Natural killer cell treated with Interleukin-12 subunit alpha and Interleukin-12 subunit beta and Interleukin-15 and Interleukin-18, amount 100 ng/mL, for 72 hours (primary cell): ENCODE data around the gene SLIRP. TPM values are rescaled to one million over a fixed set of nuclear protein-coding genes. Genes with fewer than 3 reads are reported as not detected.
"Not testable (repeated sequence)": the region's sequence is repeated elsewhere in the genome, so short reads cannot be mapped to it uniquely, and the experiment has no call there.

Experiments
- ATAC-seq, 2 donors: fragments of 150-1000 bp; cut with Tn5 transposase in 1 of 2; sonication (Bioruptor Pico), chemical (Tn5 transposase) in 1 of 2; 2 replicates each; pipeline ENCODE4 v1.10.0; 2021
- DNase-seq: peaks from one replicate; pipeline ENCODE4 v3.0.0; 2022; ENCODE audit warnings: low spot score
- H3K27ac Mint-ChIP-seq, 2 donors: 1 replicate in 1 of 2; 2 replicates in 1 of 2; pipeline ENCODE4 v1.8.0; 2022; ENCODE audit warnings: mixed read lengths in 2 of 2, mild to moderate bottlenecking in 1 of 2, moderate library complexity in 1 of 2
- H3K27me3 Mint-ChIP-seq, 2 donors: 1 replicate in 1 of 2; 2 replicates in 1 of 2; pipeline ENCODE4 v1.8.0; 2022; ENCODE audit warnings: mixed read lengths in 2 of 2
- H3K36me3 Mint-ChIP-seq: one replicate; pipeline ENCODE4 v1.8.0; 2022; ENCODE audit warnings: mixed read lengths
- H3K4me1 Mint-ChIP-seq, 2 donors: 1 replicate in 1 of 2; 2 replicates in 1 of 2; pipeline ENCODE4 v1.8.0; 2022; ENCODE audit warnings: low read depth in 2 of 2, mixed read lengths in 2 of 2, mild to moderate bottlenecking in 1 of 2
- H3K4me3 Mint-ChIP-seq: one replicate; pipeline ENCODE4 v1.8.0; 2022; ENCODE audit warnings: mixed read lengths
- H3K9me3 Mint-ChIP-seq: 2 replicates; pipeline ENCODE4 v1.8.0; 2022; ENCODE audit warnings: mixed read lengths
- total RNA-seq, 2 donors: library from RNA; stranded (reverse); gene quantifications; one replicate each; pipeline ENCODE4 v1.2.3, GENCODE V29; 2022

The SLIRP gene
- total RNA-seq: 10 to 100 TPM; 77.6 to 98.3 TPM

DNA sequence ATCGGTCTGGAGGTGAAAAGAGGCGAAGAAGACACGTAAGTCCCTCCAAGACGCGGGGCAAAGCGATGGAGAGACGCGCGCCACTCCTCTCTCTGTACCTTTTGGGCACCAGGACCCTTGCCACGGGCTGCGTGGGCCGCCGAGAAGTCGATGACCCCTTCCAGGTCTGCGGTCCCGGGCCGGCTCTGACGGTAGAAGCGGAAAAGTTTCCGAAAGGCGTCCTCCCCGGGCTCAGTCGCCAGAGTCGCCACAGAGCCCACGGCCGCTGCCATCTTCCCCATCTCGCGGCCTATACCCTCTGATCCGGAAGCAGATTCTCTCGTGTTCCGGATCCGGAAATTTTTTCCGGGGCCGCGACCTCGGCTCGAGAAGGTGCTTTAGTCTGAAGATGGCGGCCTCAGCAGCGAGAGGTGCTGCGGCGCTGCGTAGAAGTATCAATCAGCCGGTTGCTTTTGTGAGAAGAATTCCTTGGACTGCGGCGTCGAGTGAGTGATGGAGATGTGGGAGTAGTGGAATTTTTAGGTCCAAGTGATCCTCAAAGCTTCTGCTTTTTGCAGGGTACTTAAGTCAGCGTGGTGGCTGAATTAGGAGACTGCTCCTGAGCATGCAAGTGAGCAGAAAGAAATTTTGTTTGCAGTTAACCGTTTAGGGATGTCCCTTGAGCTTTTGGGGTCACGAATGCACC lies at the start of gene SLIRP, which contains the start of gene ALKBH1:
TSS of gene SLIRP (plus strand) at position 380 of the 685 bp plus-strand sequence. CDS start at position 389, 9 bp downstream.
TSS of gene ALKBH1 (minus strand) at position 300 of the 685 bp plus-strand sequence. CDS start at position 281, 19 bp downstream.
- H3K4me3 Mint-ChIP-seq: peak within 1 kb of the TSS; percentile 98
- H3K27me3 Mint-ChIP-seq: no peaks in the 10 kb centered on the region
- DNase-seq (peak; percentile 89), ATAC-seq (peak; percentile 98 to 99)
- H3K4me1 Mint-ChIP-seq: peaks cover 36 to 37% of the 10 kb centered on the region in 2 donors
- H3K9me3 Mint-ChIP-seq: no peaks in the 10 kb centered on the region
- peak within 1 kb of the TSS; percentile 75 to 95 for H3K27ac Mint-ChIP-seq
- peaks cover 20% of the 10 kb centered on the region for H3K36me3 Mint-ChIP-seq

DNA sequence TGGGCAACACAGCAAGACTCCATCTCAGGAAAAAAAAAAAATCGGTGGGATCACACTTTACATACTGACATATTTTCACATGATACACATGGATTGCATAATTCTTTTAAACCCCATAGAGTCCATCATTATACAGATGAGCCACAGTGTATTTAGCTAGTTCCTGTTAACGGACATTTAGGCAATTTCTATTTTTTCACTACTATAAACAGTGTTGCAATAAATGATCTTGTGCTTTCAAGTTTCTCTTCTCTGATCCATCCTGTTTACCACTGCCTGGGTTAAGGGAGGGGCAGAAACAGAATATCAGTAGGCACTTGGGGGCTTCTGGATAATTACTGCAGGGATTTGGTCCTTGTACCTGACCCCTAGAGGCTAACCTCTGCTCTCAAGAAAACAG lies 48.1 kb upstream of the SLIRP start:
- Mint-ChIP-seq H3K4me1 (peaks cover 0 to 5% of the 10 kb centered on the region in 2 donors), H3K4me3 (no peak overlapping the region), H3K27me3 (no peaks in the 10 kb centered on the region), H3K9me3 (no peaks in the 10 kb centered on the region), H3K27ac (no peak overlapping the region), H3K36me3 (no peaks in the 10 kb centered on the region)
- DNase-seq (no peak), ATAC-seq (no peak)

DNA sequence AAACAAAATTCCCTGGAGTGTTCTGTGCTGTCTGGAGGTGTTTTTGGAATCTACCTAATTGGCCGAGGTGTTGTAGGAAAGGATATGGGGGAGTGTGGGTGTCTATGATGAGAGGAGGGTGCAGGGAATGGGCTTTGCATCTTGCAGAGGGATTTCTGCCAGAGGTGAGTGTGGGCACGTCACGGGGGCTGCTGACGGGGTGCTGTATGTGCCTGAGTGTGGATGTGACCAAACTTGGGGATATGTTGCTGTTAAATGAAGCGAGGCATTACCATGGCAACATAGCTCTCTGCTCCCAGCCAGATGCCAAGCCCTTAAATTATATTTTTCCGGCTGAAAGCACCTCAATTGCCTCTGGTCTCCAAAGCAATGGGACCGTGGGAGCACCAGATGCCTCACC lies 47.1 kb upstream of the SLIRP start:
- no peaks in the 10 kb centered on the region for H3K36me3 Mint-ChIP-seq
- no peaks in the 10 kb centered on the region for H3K9me3 Mint-ChIP-seq
- no peaks in the 10 kb centered on the region for H3K27me3 Mint-ChIP-seq
- H3K27ac Mint-ChIP-seq: no peak overlapping the region
- H3K4me1 Mint-ChIP-seq: peaks cover 0 to 5% of the 10 kb centered on the region in 2 donors
- DNase-seq (no peak), ATAC-seq (no peak)
- no peak overlapping the region for H3K4me3 Mint-ChIP-seq

DNA sequence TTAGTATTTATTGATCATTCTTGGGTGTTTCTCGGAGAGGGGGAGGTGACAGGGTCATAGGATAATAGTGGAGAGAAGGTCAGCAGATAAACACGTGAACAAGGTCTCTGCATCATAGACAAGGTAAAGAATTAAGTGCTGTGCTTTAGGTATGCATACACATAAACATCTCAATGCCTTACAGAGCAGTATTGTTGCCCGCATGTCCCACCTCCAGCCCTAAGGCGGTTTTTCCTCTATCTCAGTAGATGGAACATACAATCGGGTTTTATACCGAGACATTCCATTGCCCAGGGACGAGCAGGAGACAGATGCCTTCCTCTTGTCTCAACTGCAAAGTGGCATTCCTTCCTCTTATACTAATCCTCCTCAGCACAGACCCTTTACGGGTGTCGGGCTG lies 46.3 kb upstream of the SLIRP start:
- not testable (repeated sequence) for H3K9me3 Mint-ChIP-seq, H3K27ac Mint-ChIP-seq, ATAC-seq, H3K36me3 Mint-ChIP-seq, DNase-seq, H3K4me3 Mint-ChIP-seq, H3K4me1 Mint-ChIP-seq, H3K27me3 Mint-ChIP-seq

DNA sequence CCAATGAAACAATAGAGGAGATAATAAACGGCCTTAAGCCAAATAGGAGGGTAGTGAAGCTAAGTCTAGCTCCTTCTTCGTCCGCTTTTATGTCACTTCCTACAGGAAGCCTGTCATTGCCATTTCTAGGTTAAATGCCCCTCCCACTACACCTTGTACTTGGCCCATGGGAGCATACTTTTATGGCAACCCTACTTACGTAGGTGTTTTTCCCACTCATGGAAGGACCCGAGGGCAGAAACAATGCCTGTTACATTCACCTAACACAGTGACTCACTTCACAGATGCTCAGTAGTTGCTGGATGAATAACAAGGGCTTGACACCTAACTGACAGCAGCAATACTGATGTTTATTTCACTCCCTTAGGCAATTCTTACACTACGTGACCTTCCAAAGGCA lies 44.6 kb upstream of the SLIRP start:
- no peak overlapping the region for H3K27ac Mint-ChIP-seq
- ATAC-seq (no peak), DNase-seq (no peak)
- H3K27me3 Mint-ChIP-seq: no peaks in the 10 kb centered on the region
- peaks cover 0 to 9% of the 10 kb centered on the region in 2 donors for H3K4me1 Mint-ChIP-seq
- no peak overlapping the region for H3K4me3 Mint-ChIP-seq
- H3K36me3 Mint-ChIP-seq: no peaks in the 10 kb centered on the region
- no peaks in the 10 kb centered on the region for H3K9me3 Mint-ChIP-seq

DNA sequence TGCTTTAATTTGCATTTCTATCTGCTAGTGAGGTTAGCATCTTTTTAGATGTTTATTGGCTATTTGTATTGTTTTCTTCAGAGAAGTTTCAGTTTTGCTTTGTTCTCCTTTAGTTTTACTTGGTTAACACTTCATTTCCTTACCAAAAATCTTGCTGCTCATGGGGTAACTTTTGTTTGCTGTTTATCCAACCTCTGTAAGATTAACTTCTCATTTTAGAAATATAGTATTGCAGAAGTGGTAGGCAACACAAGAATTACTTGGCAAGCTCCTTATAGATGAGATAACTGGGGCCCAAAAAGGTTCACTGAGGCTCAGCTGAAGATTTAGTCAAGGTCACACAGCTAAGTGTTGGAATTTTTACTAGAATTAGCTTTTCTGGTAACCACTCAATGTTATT lies 40.6 kb upstream of the SLIRP start:
- ATAC-seq (no peak), DNase-seq (no peak)
- H3K9me3 Mint-ChIP-seq: no peaks in the 10 kb centered on the region
- no peak overlapping the region for H3K4me3 Mint-ChIP-seq
- peaks cover 0 to 9% of the 10 kb centered on the region in 2 donors for H3K4me1 Mint-ChIP-seq
- H3K27me3 Mint-ChIP-seq: no peaks in the 10 kb centered on the region
- no peak overlapping the region for H3K27ac Mint-ChIP-seq
- no peaks in the 10 kb centered on the region for H3K36me3 Mint-ChIP-seq

DNA sequence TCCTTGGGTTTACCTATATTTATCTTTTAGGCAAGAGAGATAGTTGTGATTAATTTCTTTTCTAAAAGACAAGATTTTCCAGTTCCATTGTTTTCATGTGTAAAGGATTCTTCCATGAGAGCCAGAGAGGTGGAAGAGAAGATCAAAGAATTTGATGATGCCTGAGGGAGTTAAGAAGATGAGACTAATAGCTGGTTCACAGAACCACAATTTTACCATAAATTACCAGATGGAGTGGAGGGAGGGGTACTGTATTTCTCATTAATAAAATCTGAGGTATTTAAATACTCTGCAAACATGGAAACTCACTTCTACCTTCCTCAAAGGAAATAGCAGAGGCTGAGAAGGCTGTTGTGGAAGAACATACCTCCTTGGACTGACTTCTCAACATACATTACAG lies 34.7 kb upstream of the SLIRP start:
- H3K27ac Mint-ChIP-seq: no peak overlapping the region
- H3K9me3 Mint-ChIP-seq: no peaks in the 10 kb centered on the region
- no peaks in the 10 kb centered on the region for H3K27me3 Mint-ChIP-seq
- H3K4me3 Mint-ChIP-seq: no peak overlapping the region
- DNase-seq: no peak
- peaks cover 15% of the 10 kb centered on the region for H3K36me3 Mint-ChIP-seq
- ATAC-seq: no peak
- H3K4me1 Mint-ChIP-seq: no peaks in the 10 kb centered on the region

DNA sequence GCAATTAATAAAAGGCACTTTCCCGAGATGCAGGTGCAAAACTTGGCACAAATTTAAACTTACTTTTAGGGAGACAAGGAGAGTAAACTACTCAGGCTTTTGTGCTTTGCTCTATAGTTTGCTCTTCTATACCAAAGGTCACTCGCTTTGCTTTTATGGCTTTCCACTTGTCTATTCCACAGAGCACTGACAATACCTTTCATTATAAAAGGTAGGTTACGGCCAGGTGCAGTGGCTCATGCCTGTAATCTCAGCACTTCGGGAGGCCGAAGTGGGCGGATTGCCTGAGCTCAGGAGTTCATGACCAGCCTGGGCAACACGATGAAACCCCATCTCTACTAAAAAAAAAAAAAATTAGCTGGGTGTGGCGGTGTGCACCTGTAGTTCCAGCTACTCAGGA lies 33.0 kb upstream of the SLIRP start:
- Mint-ChIP-seq H3K9me3 (no peaks in the 10 kb centered on the region), H3K36me3 (peaks cover 15% of the 10 kb centered on the region), H3K4me3 (no peak overlapping the region), H3K4me1 (no peaks in the 10 kb centered on the region), H3K27ac (no peak overlapping the region), H3K27me3 (no peaks in the 10 kb centered on the region)
- ATAC-seq (no peak), DNase-seq (no peak)

DNA sequence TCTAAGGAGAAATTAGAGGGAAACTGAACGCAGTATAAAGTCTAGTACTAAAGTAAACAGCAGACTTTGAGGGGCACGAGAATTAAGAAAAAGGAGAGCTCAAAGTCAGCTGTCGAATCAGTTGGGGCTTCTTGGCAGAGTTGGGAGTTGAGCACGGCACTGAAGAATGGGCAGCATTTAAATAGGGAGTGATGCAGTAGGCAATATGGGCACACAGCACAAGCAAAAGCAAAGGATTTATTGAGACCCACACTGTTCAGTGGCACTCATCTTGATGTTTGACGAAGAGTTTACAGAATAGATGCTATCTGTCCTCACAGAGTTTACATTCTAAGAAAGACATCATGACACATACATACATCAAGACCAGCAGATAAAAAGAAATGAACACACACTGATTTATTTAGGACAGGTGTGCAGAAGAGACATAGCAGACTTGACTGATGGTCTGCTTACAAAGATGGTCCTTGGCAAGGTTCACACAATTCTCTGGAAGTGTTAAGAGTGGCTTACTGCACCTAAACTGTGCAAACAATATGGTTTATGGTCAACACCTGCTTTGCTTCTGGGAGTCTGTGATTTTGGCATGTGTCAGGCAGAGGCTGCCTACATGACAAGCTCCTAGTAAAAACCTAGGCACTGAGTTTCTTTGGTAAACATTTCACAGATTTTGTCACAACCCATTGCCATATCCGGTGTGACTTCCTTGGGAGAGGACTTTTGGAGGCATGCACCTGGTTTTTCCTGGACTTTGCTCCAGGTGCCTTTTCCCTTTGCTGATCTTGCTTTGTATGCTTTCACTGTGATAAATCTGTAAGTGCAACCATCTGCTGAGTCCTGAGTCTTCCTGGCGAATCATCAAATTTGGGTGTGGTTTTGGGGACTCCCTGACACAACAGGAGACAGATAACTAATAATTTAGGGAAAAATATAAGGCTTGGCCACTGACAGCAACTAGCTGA lies 26.4 kb upstream of the SLIRP start:
- DNase-seq: no peak
- Mint-ChIP-seq H3K27ac (no peak overlapping the region), H3K27me3 (no peaks in the 10 kb centered on the region), H3K9me3 (no peaks in the 10 kb centered on the region), H3K4me1 (peaks cover 0 to 3% of the 10 kb centered on the region in 2 donors), H3K36me3 (no peaks in the 10 kb centered on the region), H3K4me3 (no peak overlapping the region)
- no peak for ATAC-seq

DNA sequence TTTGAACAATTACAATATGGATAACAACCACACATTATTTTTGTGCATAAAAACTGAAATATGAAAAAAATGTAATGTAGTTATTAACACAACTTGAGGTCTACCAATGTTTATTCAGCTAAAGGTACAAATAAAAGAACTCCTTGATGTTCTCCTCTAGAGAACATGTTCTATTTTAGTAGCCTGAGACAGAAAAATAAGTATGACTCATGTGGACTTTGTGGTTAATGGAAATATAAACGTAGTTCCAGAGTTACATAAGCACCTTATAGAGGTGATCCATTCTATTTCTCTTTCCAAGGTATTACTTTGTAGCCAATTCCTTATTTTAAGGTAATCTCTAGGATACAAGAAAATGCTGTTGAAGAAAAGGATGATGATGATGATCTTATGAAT lies 25.7 kb upstream of the SLIRP start:
- H3K4me3 Mint-ChIP-seq: no peak overlapping the region
- H3K36me3 Mint-ChIP-seq: peaks cover 5% of the 10 kb centered on the region
- no peaks in the 10 kb centered on the region for H3K27me3 Mint-ChIP-seq
- no peak overlapping the region for H3K27ac Mint-ChIP-seq
- no peaks in the 10 kb centered on the region for H3K9me3 Mint-ChIP-seq
- ATAC-seq (no peak), DNase-seq (no peak)
- H3K4me1 Mint-ChIP-seq: peaks cover 0 to 3% of the 10 kb centered on the region in 2 donors

DNA sequence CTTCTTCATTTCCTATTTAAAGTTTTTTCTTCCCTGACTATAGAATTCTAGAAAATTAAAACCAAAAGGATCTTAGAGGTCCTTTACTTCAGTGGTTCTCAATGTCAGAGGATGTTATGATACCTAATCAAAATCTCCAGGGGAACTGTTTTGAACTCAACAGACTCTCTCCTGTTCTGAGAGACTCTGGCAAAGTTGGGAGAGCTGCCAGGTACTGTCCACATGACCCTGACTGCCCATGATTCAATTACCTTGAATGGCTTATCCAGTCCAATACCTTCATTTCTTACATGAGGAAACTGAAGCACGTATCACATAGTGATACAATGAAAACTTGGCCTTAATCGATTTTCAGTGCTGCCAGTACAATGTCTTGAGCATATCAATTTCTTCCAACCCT lies 16.6 kb upstream of the SLIRP start:
- ATAC-seq (no peak), DNase-seq (no peak)
- Mint-ChIP-seq H3K4me1 (no peaks in the 10 kb centered on the region), H3K4me3 (no peak overlapping the region), H3K27me3 (no peaks in the 10 kb centered on the region), H3K36me3 (peaks cover 17% of the 10 kb centered on the region), H3K9me3 (no peaks in the 10 kb centered on the region), H3K27ac (no peak overlapping the region)

DNA sequence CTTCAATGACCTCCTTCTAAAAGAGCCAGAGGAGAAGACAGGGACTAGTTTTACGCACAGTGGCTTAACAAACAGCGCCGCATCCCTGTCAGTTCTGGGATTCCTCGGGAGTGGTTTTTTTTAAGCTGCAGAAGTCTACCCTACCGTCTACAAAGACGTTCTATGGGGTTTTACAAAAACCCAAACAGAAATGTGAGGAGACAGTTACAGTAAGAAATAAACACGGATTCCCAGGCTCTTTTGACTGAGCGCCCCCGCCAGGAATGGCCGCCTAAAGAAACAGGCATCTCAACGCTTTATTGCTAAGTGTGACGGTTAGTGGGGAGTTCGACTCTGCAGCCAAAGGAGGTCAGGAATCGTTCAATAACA lies 564 bp upstream of the SLIRP start:
- H3K36me3 Mint-ChIP-seq: peaks cover 20% of the 10 kb centered on the region
- H3K4me3 Mint-ChIP-seq: peak overlapping the region; percentile 98
- peak overlapping the region; percentile 75 to 95 for H3K27ac Mint-ChIP-seq
- no peaks in the 10 kb centered on the region for H3K27me3 Mint-ChIP-seq
- ATAC-seq (peak; percentile 7 to 54), DNase-seq (no peak)
- H3K9me3 Mint-ChIP-seq: no peaks in the 10 kb centered on the region
- peaks cover 36 to 37% of the 10 kb centered on the region in 2 donors for H3K4me1 Mint-ChIP-seq

DNA sequence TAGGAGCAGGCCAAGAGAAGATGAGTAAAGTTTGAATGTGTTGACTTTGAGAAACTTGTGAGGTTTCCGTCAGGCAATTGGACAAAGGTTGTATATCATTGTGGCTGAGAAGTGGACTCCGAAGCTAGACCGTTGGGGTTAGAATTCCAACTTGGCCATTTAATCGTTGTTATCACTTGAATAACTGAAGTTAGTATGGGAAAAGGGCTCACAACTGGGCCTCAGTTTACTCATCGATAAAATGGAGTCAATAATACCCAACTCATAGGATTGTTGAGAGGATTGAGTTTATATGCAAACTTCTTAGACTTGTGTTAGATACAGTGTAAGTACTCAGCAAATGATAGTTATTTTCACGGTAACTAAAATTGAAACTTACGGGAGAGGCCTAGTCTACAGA lies 846 bp downstream of the SLIRP start:
- DNase-seq: no peak
- peak overlapping the region; percentile 75 to 95 for H3K27ac Mint-ChIP-seq

DNA sequence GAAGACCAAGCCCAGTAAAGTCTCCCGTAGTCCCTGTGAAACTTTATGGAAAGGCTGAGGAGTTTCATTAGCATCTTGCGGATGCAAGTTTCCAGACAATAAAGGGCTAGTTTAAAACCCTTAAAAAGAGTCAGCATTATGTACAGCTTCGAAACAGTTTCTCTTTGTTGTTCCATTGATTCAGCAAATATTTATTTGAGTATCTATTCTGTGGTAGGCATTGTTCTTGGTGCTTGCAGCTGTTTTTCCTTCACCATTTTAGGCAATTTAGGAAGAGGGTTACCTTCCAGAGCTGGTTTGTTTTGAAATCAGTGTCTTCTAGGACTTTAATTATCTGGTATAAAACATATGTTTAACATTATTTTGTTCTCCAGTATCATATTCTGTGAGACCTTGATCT lies 1.5 kb downstream of the SLIRP start:
- H3K36me3 Mint-ChIP-seq: peaks cover 20% of the 10 kb centered on the region

More for the DNA sequence above, 846 bp downstream of the SLIRP start:
- peaks cover 36 to 37% of the 10 kb centered on the region in 2 donors for H3K4me1 Mint-ChIP-seq
- H3K4me3 Mint-ChIP-seq: peak overlapping the region; percentile 98
- H3K36me3 Mint-ChIP-seq: peaks cover 20% of the 10 kb centered on the region
- H3K9me3 Mint-ChIP-seq: no peaks in the 10 kb centered on the region
- H3K27me3 Mint-ChIP-seq: no peaks in the 10 kb centered on the region
- ATAC-seq: no peak

More for the DNA sequence above, 1.5 kb downstream of the SLIRP start:
- peak overlapping the region; percentile 98 for H3K4me3 Mint-ChIP-seq
- no peaks in the 10 kb centered on the region for H3K27me3 Mint-ChIP-seq
- H3K9me3 Mint-ChIP-seq: no peaks in the 10 kb centered on the region
- ATAC-seq (no peak), DNase-seq (no peak)
- H3K27ac Mint-ChIP-seq: peak overlapping the region; percentile 60 to 75
- H3K4me1 Mint-ChIP-seq: peaks cover 37% of the 10 kb centered on the region in 2 donors
